ENCODE data around the gene SLC66A2. TPM values are rescaled to one million over a fixed set of nuclear protein-coding genes. Genes with fewer than 3 reads are reported as not detected.
A peak's percentile ranks its signal among the peaks of the same experiment; 100 is the strongest.

Gene SLC66A2
- total RNA-seq, 1 donor from 2014 or later = 46.5 TPM

GRCh38 chr18:79897940-79898625, 53.4 kb downstream of the SLC66A2 start:
- Mint-ChIP-seq H3K4me1 (no peaks in the 10 kb centered on the region), H3K9me3 (peaks cover 40% of the 10 kb centered on the region), H3K27me3 (no peaks in the 10 kb centered on the region), H3K27ac (no peak overlapping the region), H3K4me3 (no peak overlapping the region), H3K36me3 (ENCODE audit: low read depth) (peaks cover 31% of the 10 kb centered on the region)
- DNase-seq = no peak
- intact Hi-C loops (cut with micrococcal nuclease) = loop anchor here (10.0 kb wide), 1 partner anchor 57 kb away; the partner anchor contains the start of gene SLC66A2

GRCh38 chr18:79896738-79897137, 54.7 kb downstream of the SLC66A2 start:
- H3K9me3 Mint-ChIP-seq = peaks cover 51% of the 10 kb centered on the region
- H3K27me3 Mint-ChIP-seq = no peaks in the 10 kb centered on the region
- peaks cover 29% of the 10 kb centered on the region for H3K36me3 Mint-ChIP-seq (ENCODE audit: low read depth)
- H3K4me3 Mint-ChIP-seq = no peak overlapping the region
- peaks cover under 1% of the 10 kb centered on the region for H3K4me1 Mint-ChIP-seq
- no peak for DNase-seq
- intact Hi-C loops (cut with micrococcal nuclease) = loop anchor here (10.0 kb wide), 1 partner anchor 58 kb away; the partner anchor contains the start of gene SLC66A2
- H3K27ac Mint-ChIP-seq = no peak overlapping the region

GRCh38 chr18:79890674-79891073, 60.8 kb downstream of the SLC66A2 start:
- peaks cover 11% of the 10 kb centered on the region for H3K4me1 Mint-ChIP-seq
- DNase-seq = no peak
- intact Hi-C loops (cut with micrococcal nuclease) = loop anchor here (10.0 kb wide), 1 partner anchor 64 kb away; the partner anchor contains the start of gene SLC66A2
- peak overlapping the region; percentile 83 for H3K27ac Mint-ChIP-seq
- peaks cover 52% of the 10 kb centered on the region for H3K9me3 Mint-ChIP-seq
- H3K4me3 Mint-ChIP-seq = peak overlapping the region; percentile 6
- peaks cover 21% of the 10 kb centered on the region for H3K36me3 Mint-ChIP-seq (ENCODE audit: low read depth)
- no peaks in the 10 kb centered on the region for H3K27me3 Mint-ChIP-seq

DNA sequence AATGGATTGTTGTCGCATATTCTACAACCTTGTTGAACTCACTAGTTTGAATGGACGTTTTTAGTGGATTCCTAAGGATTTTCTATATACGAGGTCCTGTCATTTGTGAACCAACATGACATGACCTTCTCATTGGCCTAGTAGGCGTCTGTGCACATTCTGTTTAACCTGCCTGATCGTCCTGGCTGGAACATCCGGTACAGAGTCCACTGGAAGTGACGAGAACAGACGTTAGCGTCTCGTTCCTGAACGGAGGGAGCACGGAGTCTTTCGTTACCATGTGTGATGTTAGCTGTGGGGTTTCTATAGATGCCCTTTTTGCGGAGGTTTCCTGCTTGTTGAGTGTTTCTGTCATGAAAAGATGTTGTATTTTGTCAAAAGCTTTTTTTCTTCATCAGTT, 61.9 kb downstream of the SLC66A2 start:
- no peak overlapping the region for H3K4me3 Mint-ChIP-seq
- intact Hi-C loops (cut with micrococcal nuclease) = no loop called here
- H3K27me3 Mint-ChIP-seq = no peaks in the 10 kb centered on the region
- peaks cover 11% of the 10 kb centered on the region for H3K4me1 Mint-ChIP-seq
- peaks cover 42% of the 10 kb centered on the region for H3K9me3 Mint-ChIP-seq
- H3K27ac Mint-ChIP-seq = no peak overlapping the region
- peaks cover 17% of the 10 kb centered on the region for H3K36me3 Mint-ChIP-seq (ENCODE audit: low read depth)
- DNase-seq = no peak

- Mint-ChIP-seq H3K4me3 (no peak overlapping the region), H3K36me3 (ENCODE audit: low read depth) (peaks cover 8% of the 10 kb centered on the region), H3K9me3 (peaks cover 28% of the 10 kb centered on the region), H3K27me3 (no peaks in the 10 kb centered on the region), H3K27ac (no peak overlapping the region), H3K4me1 (peaks cover 11% of the 10 kb centered on the region)
- intact Hi-C loops (cut with micrococcal nuclease) = no loop called here
- DNase-seq = no peak
Observed at GRCh38 chr18:79888016-79888415, 63.4 kb downstream of the SLC66A2 start.

GRCh38 chr18:79887181-79888000, 64.1 kb downstream of the SLC66A2 start:
- intact Hi-C loops (cut with micrococcal nuclease) = no loop called here
- no peak for DNase-seq
- peaks cover 3% of the 10 kb centered on the region for H3K36me3 Mint-ChIP-seq (ENCODE audit: low read depth)
- no peaks in the 10 kb centered on the region for H3K27me3 Mint-ChIP-seq
- peaks cover 11% of the 10 kb centered on the region for H3K4me1 Mint-ChIP-seq
- H3K9me3 Mint-ChIP-seq = peaks cover 22% of the 10 kb centered on the region
- no peak overlapping the region for H3K27ac Mint-ChIP-seq
- H3K4me3 Mint-ChIP-seq = no peak overlapping the region

DNA sequence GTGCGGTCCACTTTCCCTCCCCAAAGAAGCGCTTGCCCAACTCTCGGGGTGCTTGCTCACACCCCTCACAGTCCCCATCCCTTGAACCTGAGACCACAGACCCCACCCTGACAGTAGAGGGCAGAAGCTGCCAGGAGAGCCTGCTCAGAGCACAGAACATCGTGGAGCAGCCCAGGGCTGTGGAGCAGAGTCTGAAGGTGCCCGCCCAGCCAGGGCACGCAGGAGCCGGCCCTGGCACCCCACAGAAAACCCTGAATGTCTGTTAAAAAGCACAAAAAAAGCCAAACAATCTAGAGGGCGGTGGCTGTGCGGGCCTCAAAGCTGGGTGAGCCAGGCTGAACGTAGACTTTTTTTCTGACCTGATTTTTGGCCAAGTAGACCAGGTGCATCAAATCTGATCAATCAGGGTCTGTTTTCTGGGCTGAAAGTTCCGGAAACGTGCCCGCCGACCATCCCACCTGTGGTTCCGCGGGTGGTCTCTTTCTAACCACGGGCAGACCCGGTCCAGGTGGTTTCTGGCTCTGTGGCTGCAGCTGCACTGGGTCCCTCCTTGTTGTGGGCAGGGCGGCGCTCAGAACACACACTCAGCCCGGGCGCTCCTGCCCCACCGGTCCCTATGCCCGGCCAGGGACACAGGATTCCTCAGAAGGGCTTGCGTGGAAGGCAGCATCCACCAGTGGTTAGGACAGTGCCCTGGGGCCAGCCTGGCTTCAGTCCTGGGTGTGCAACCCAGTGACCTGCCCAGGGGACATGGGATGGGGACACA, 66.3 kb downstream of the SLC66A2 start:
- Mint-ChIP-seq H3K27ac (no peak overlapping the region), H3K9me3 (peaks cover 8% of the 10 kb centered on the region), H3K4me1 (peaks cover under 1% of the 10 kb centered on the region), H3K36me3 (ENCODE audit: low read depth) (no peaks in the 10 kb centered on the region), H3K4me3 (no peak overlapping the region), H3K27me3 (no peaks in the 10 kb centered on the region)
- intact Hi-C loops (cut with micrococcal nuclease) = no loop called here
- no peak for DNase-seq

DNA sequence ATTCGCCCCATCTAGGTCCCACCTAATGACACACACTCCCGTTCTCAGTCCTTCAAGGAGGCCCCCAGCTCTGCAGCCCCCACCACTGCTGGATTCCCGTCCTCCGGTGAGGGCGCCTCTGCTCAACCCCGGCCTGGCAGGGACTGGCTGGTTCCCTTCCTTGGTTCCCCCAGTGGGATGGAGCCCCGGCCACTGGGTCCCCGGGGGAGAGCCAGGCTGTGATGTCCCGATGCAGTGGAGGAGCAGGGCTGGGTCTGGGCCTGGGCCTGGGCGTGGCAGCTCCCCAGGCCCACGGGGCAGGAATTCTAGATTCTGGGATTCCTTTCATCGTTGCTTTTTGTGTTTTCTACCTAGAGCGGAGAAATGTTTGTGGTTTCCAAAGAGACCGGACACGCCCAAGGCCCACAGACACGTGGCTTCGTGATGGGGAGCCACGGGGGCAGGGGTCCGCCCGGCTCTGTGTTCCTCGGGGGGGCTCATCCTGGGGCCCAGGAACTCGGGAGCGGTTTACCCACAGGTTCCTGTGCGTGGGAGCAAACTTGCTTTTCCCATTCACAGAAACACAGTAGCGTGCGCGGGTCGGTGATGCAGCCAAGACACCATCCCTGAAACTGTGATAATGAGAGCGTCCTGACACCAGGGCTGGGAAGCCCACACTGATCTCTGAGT, 67.0 kb downstream of the SLC66A2 start:
- intact Hi-C loops (cut with micrococcal nuclease) = no loop called here
- peaks cover 6% of the 10 kb centered on the region for H3K9me3 Mint-ChIP-seq
- no peak for DNase-seq
- H3K27ac Mint-ChIP-seq = no peak overlapping the region
- H3K4me3 Mint-ChIP-seq = no peak overlapping the region
- H3K4me1 Mint-ChIP-seq = no peaks in the 10 kb centered on the region
- no peaks in the 10 kb centered on the region for H3K27me3 Mint-ChIP-seq
- H3K36me3 Mint-ChIP-seq (ENCODE audit: low read depth) = no peaks in the 10 kb centered on the region

DNA sequence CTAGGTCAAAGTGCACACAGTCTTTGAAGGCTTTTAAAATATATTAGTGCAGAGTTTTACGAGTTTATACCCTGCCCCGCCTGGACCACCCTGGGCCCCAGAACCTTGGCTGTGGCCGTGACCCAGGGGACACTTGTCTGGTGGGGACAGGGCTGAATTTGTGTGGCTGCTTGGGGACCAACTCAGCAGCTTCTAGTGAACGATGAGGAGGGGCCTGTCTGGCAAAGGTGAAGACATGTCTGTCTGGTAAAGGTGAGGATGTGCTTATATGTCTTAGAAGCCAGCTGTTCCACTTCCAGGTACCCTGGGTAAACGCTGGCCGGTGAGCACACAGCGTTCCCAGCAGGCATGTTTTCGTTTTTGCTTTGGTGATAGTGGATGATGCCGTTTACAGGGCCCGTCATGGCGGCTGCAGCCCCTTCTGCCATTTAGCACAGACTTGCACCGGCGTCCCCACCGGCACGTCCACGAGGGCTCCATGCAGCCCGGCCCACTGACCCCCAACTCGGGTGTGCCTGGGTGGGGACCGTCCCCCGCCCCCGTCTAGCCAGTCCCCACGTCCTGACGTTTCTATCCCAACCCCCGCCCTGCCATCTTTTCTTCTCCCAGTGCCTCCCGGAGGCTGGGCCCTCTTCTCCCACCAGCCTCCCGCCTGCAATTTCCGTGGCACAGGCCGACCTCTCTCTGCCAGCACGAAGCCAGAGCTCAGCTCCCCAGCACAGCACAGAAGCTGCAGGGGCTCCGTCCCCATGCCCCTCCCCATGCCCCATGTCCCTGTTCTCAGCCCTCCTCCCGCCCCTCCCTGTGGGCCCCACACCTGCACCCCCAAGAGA, 67.8 kb downstream of the SLC66A2 start:
- Mint-ChIP-seq H3K4me1 (no peaks in the 10 kb centered on the region), H3K9me3 (no peaks in the 10 kb centered on the region), H3K27me3 (no peaks in the 10 kb centered on the region), H3K4me3 (no peak overlapping the region), H3K36me3 (ENCODE audit: low read depth) (no peaks in the 10 kb centered on the region), H3K27ac (no peak overlapping the region)
- DNase-seq = no peak
- intact Hi-C loops (cut with micrococcal nuclease) = no loop called here

GRCh38 chr18:79882522-79883241, 68.8 kb downstream of the SLC66A2 start:
- Mint-ChIP-seq H3K27ac (no peak overlapping the region), H3K4me3 (no peak overlapping the region), H3K36me3 (ENCODE audit: low read depth) (no peaks in the 10 kb centered on the region), H3K4me1 (no peaks in the 10 kb centered on the region), H3K27me3 (no peaks in the 10 kb centered on the region), H3K9me3 (no peaks in the 10 kb centered on the region)
- no peak for DNase-seq
- intact Hi-C loops (cut with micrococcal nuclease) = no loop called here

DNA sequence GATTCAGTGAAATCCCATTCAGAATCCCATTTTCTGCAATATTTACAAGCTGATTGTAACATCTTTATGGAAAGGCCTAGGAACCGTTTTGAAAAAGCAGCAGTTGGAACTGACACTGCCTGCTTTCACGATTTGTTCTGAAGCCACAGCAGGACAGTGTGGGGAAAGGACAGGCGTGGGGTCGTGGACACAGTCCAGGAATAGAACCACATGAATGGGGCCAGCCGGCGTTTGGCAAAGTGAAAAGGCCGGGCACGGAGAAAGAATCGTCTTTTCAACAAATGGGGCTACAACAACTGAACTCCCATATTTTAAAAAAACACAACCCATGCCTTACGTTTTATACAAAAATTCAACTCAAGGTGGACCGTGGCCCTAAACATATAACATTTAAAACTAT, 69.8 kb downstream of the SLC66A2 start:
- Mint-ChIP-seq H3K36me3 (ENCODE audit: low read depth) (no peaks in the 10 kb centered on the region), H3K4me3 (no peak overlapping the region), H3K27ac (no peak overlapping the region), H3K27me3 (no peaks in the 10 kb centered on the region), H3K4me1 (no peaks in the 10 kb centered on the region), H3K9me3 (no peaks in the 10 kb centered on the region)
- intact Hi-C loops (cut with micrococcal nuclease) = no loop called here
- DNase-seq = no peak

DNA sequence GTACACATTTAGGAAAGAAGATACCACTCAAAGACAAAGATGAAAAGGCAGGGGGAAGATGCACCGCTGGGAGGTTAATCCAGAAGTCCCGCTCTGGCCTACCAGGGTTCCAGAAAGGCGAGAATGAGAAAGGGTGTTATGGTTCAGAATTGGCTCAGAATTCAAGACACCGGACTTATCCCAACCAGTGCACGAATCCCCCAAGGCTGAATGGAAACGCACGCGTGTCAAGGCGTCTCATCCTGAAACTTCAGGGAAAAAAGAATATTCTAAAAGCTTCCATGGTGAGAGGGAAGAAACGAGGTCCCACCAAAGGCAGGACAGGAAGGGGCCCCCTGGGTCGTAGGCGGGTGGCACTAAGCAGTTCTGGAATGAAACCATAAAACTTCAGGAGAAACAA, 71.9 kb downstream of the SLC66A2 start:
- no peak overlapping the region for H3K4me3 Mint-ChIP-seq
- no peaks in the 10 kb centered on the region for H3K9me3 Mint-ChIP-seq
- no peak overlapping the region for H3K27ac Mint-ChIP-seq
- no peak for DNase-seq
- no peaks in the 10 kb centered on the region for H3K4me1 Mint-ChIP-seq
- intact Hi-C loops (cut with micrococcal nuclease) = no loop called here
- H3K36me3 Mint-ChIP-seq (ENCODE audit: low read depth) = no peaks in the 10 kb centered on the region
- no peaks in the 10 kb centered on the region for H3K27me3 Mint-ChIP-seq

Data from activated CD4-positive, alpha-beta T cell treated with anti-CD3 and anti-CD28 coated beads, Interleukin-2, amount 10 ng/mL, durations not matched to agents 24 days and 14 days (primary cell).